ENCODE measurements around the gene ELAVL3. TPM values are rescaled to one million over a fixed set of nuclear protein-coding genes. Genes with fewer than 3 reads are reported as not detected.

ELAVL3 gene
- polyA plus RNA-seq, 2 of the 4 experiments (the other 2 are of a cell fraction) = 0.01 TPM; not detected in 1

GRCh38 chr19:11528551-11529341 is 47.9 kb upstream of the ELAVL3 start, which contains the start of gene ECSIT:
ECSIT (minus strand) TSS chr19:11529134; CDS start chr19:11519170, 9,964 bp downstream.
- TF ChIP-seq KDM1A (IDR thresholded peaks at IDR 0.05; ENCODE audit: low read depth) (no peak), CHD2 (IDR thresholded peaks at IDR 0.05; ENCODE audit: low read length, partially characterized antibody) (peak; percentile 71), KDM5A (IDR thresholded peaks at IDR 0.05) (peak; percentile 91), RFX5 (IDR thresholded peaks at IDR 0.05) (peak; percentile 65; the same call in 1 of the 2 replicates), POLR2A (IDR thresholded peaks at IDR 0.05; ENCODE audit: low read length) (peak; percentile 28; the same call in 1 of the 2 replicates), MAZ (IDR thresholded peaks at IDR 0.05; ENCODE audit: borderline replicate concordance, low read depth, low read length) (no peak), NFE2L2 (conservative IDR thresholded peaks at IDR 0.05; ENCODE audit: low read length) (no peak), MAFK (IDR thresholded peaks at IDR 0.05; ENCODE audit: partially characterized antibody) (no peak), JUN (IDR thresholded peaks at IDR 0.05) (peak; percentile 51 to 54; a peak in 1 of 5 replicates), CHD4 (IDR thresholded peaks at IDR 0.05; ENCODE audit: borderline replicate concordance) (no peak), MAX (IDR thresholded peaks at IDR 0.05) (0 out of 2 replicates have a peak, but pooled peaks have one; percentile 53), PHF8 (IDR thresholded peaks at IDR 0.05; ENCODE audit: borderline replicate concordance, low read depth) (peak; percentile 54; the same call in 1 of the 2 replicates), ESRRA (IDR thresholded peaks at IDR 0.05; ENCODE audit: borderline replicate concordance, low read length) (no peak), CEBPB (IDR thresholded peaks at IDR 0.05) (peak in 1 of 2 experiments; percentile 31; a peak in 1 of 4 replicates), REST (IDR thresholded peaks at IDR 0.05) (peak; percentile 96), SMC3 (IDR thresholded peaks at IDR 0.05) (no peak), HDAC2 (IDR thresholded peaks at IDR 0.05) (no peak)
- Histone ChIP-seq H3K9me3 (no peaks in the 10 kb centered on the region), H3K27ac (peak within 1 kb of the TSS; percentile 90 to 98), H3K4me2 (peak within 1 kb of the TSS; percentile 73), H3K4me3 (peak within 1 kb of the TSS; percentile 51), H3K4me1 (peaks cover 23% of the 10 kb centered on the region)
- no peak for FAIRE-seq
- ChIA-PET POLR2A (interaction anchor here (1.0 to 1.1 kb wide), 2 partner anchors 30 to 154 kb away, joined by 5 to 6 read pairs; partner anchors contain the start of genes ELOF1 and SWSAP1), CTCF (interaction anchor here (0.8 to 1.7 kb wide), 6 partner anchors 7 to 235 kb away, joined by 3 to 4 read pairs (median 4); no protein-coding TSS in a partner anchor)
- ATAC-seq = peak; percentile 98
- peak; percentile 91 to 98 for DNase-seq (ENCODE audit: low read depth in 1 of 2, low spot score in 1 of 2)
- WGBS (ENCODE audit: missing lambda C conversion rate) = 1% methylated on average over 21 of the region's 47 CpGs

GRCh38 chr19:11519138-11519537 is 38.3 kb upstream of the ELAVL3 start:
- WGBS (ENCODE audit: missing lambda C conversion rate) = 72% methylated on average over 6 of the region's 9 CpGs
- DNase-seq (ENCODE audit: low read depth in 1 of 2, low spot score in 1 of 2) = no peak
- no peak overlapping the region for H3K27ac ChIP-seq
- H3K9me3 ChIP-seq = no peaks in the 10 kb centered on the region
- peak in 1 of 2 experiments; percentile 30; a peak in 1 of 6 replicates for ATAC-seq
- ChIA-PET CTCF (interaction anchor here (0.8 to 1.4 kb wide), 2 partner anchors 10 to 17 kb away, joined by 3 to 6 read pairs; no protein-coding TSS in a partner anchor), POLR2A (no interaction called here)
- H3K4me1 ChIP-seq = 0 out of 3 replicates have a peak, but pooled peaks cover 4% of the 10 kb centered on the region
- H3K4me3 ChIP-seq = no peak overlapping the region
- no peak overlapping the region for H3K4me2 ChIP-seq
- FAIRE-seq = no peak
- TF ChIP-seq, protein P1, sequence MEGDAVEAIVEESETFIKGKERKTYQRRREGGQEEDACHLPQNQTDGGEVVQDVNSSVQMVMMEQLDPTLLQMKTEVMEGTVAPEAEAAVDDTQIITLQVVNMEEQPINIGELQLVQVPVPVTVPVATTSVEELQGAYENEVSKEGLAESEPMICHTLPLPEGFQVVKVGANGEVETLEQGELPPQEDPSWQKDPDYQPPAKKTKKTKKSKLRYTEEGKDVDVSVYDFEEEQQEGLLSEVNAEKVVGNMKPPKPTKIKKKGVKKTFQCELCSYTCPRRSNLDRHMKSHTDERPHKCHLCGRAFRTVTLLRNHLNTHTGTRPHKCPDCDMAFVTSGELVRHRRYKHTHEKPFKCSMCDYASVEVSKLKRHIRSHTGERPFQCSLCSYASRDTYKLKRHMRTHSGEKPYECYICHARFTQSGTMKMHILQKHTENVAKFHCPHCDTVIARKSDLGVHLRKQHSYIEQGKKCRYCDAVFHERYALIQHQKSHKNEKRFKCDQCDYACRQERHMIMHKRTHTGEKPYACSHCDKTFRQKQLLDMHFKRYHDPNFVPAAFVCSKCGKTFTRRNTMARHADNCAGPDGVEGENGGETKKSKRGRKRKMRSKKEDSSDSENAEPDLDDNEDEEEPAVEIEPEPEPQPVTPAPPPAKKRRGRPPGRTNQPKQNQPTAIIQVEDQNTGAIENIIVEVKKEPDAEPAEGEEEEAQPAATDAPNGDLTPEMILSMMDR (IDR thresholded peaks at IDR 0.05) = no peak
- TF ChIP-seq FOSB (CRISPR knock-in tag; IDR thresholded peaks at IDR 0.05) (no peak), RAD21 (conservative IDR thresholded peaks at IDR 0.05 in 1 of 2, IDR thresholded peaks at IDR 0.05 in 1 of 2) (no peak), KDM5A (IDR thresholded peaks at IDR 0.05) (no peak), JUN (IDR thresholded peaks at IDR 0.05) (no peak), POLR2A (IDR thresholded peaks at IDR 0.05; ENCODE audit: low read length) (no peak), ELK1 (IDR thresholded peaks at IDR 0.05; ENCODE audit: low read depth, low read length) (no peak), EP300 (IDR thresholded peaks at IDR 0.05) (no peak), ESRRA (IDR thresholded peaks at IDR 0.05; ENCODE audit: borderline replicate concordance, low read length) (no peak), HMGXB4 (CRISPR knock-in tag; IDR thresholded peaks at IDR 0.05; ENCODE audit: borderline replicate concordance) (no peak), HDAC2 (IDR thresholded peaks at IDR 0.05) (no peak), GATA3 (IDR thresholded peaks at IDR 0.05; ENCODE audit: borderline replicate concordance) (no peak), ZNF302 (CRISPR knock-in tag; IDR thresholded peaks at IDR 0.05) (no peak)
